ENCODE results near the gene RBM10. TPM values are rescaled to one million over a fixed set of nuclear protein-coding genes. Genes with fewer than 3 reads are reported as not detected.

RBM10 gene
- total and polyA plus RNA-seq, 2 of the 13 experiments (the other 11 are each of a cell fraction or from before 2014, with no cell fraction given) = 15.9 to 43.1 TPM

- TF ChIP-seq MNT (IDR thresholded peaks at IDR 0.05) (peak; percentile 66; the same call in 1 of the 2 replicates), KDM4B (CRISPR knock-in tag; IDR thresholded peaks at IDR 0.05) (no peak), TBX3 (IDR thresholded peaks at IDR 0.05; ENCODE audit: borderline replicate concordance) (no peak), PCBP1 (IDR thresholded peaks at IDR 0.05; ENCODE audit: borderline replicate concordance, low read depth, low read length) (0 out of 2 replicates have a peak, but pooled peaks have one; percentile 54), PHB2 (IDR thresholded peaks at IDR 0.05; ENCODE audit: partially characterized antibody) (no peak), REXO4 (CRISPR knock-in tag; IDR thresholded peaks at IDR 0.05; ENCODE audit: borderline replicate concordance) (no peak), ZFY (CRISPR knock-in tag; IDR thresholded peaks at IDR 0.05) (peak; percentile 65), HNRNPLL (IDR thresholded peaks at IDR 0.05; ENCODE audit: low read depth, low read length, poor library complexity, severe bottlenecking) (peak; percentile 69), ELF1 (CRISPR knock-in tag; IDR thresholded peaks at IDR 0.05) (peak; percentile 54; the same call in 1 of the 2 replicates), ZNF430 (CRISPR knock-in tag; IDR thresholded peaks at IDR 0.05) (peak; percentile 51; the same call in 1 of the 2 replicates), BHLHE40 (IDR thresholded peaks at IDR 0.05; ENCODE audit: low read length) (peak; percentile 97), BORCS8-MEF2B (CRISPR knock-in tag; IDR thresholded peaks at IDR 0.05) (0 out of 2 replicates have a peak, but pooled peaks have one; percentile 42), PHF20 (CRISPR knock-in tag; IDR thresholded peaks at IDR 0.05) (peak; percentile 52; the same call in 1 of the 2 replicates), TARDBP (CRISPR knock-in tag; IDR thresholded peaks at IDR 0.05) (peak; percentile 65; the same call in 1 of the 2 replicates), HOXA3 (CRISPR knock-in tag; IDR thresholded peaks at IDR 0.05) (peak; percentile 64; the same call in 1 of the 2 replicates), TFDP1 (CRISPR knock-in tag; IDR thresholded peaks at IDR 0.05; ENCODE audit: borderline replicate concordance) (peak; percentile 81; the same call in 1 of the 2 replicates), PHF21A (CRISPR knock-in tag; IDR thresholded peaks at IDR 0.05) (peak; percentile 42; the same call in 1 of the 2 replicates), MYPOP (CRISPR knock-in tag; IDR thresholded peaks at IDR 0.05) (peak; percentile 31; the same call in 1 of the 2 replicates), RXRA (CRISPR knock-in tag; IDR thresholded peaks at IDR 0.05) (no peak), ZNF772 (CRISPR knock-in tag; IDR thresholded peaks at IDR 0.05) (no peak), IRF2 (CRISPR knock-in tag; IDR thresholded peaks at IDR 0.05) (peak; percentile 87), KDM2A (CRISPR knock-in tag; IDR thresholded peaks at IDR 0.05; ENCODE audit: borderline replicate concordance, low read depth) (peak; percentile 49; the same call in 1 of the 2 replicates), CREM (IDR thresholded peaks at IDR 0.05) (peak; percentile 76), CREM (CRISPR knock-in tag; IDR thresholded peaks at IDR 0.05) (no peak), POLR2G (IDR thresholded peaks at IDR 0.05; ENCODE audit: low read depth, low read length) (peak; percentile 66), HINFP (CRISPR knock-in tag; IDR thresholded peaks at IDR 0.05; ENCODE audit: low read depth) (0 out of 2 replicates have a peak, but pooled peaks have one; percentile 32)
Measured at GRCh38 chrX:47190445-47191269, 45.6 kb downstream of the RBM10 start (continued).

Measured in HepG2 (cell line).